CD4-positive, alpha-beta T cell treated with Interleukin-15 for 1 hour (primary cell): Measurements from ENCODE around the gene SCARB1.

ENCODE experiments used
- DNase-seq: peaks from one replicate; pipeline ENCODE4 v3.0.0-alpha.2; 2020

The SCARB1 gene

DNA sequence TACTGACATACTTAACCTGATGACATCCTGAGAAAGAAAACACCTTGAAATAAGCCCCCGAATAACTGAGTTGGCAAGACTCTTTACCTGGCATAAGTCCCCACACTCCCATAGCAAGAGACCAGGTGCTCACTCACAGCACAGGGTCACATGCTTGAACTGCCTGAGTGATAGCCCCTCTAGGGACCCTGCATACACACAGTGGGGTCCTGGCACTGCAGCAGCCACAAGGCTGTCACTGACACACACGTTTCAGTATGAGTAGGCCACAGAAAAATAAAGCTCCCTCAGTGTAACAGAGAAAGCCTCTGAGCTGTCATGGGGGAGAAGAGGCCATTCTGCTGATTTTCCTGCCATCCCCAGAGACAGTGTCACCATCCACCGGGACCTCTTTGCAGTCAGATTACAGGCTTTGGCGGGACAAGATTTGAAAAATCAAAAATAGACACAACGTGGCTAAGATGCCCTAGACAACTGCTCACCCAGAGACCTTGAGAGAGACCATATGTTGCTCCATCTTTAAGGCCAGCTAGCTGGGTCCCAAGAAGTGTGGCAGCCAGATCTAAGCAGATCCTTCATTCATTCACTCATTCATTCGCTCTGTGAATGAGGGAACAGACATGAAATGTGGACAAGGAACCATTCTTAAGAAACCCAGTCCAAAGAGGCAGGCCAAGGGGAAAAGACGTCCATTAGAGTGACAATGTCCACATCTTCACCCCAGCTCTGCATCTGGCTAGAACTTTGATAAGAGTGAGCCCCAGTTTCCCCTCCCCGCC is 1.6 kb downstream of the SCARB1 start:
- no peak for DNase-seq

DNA sequence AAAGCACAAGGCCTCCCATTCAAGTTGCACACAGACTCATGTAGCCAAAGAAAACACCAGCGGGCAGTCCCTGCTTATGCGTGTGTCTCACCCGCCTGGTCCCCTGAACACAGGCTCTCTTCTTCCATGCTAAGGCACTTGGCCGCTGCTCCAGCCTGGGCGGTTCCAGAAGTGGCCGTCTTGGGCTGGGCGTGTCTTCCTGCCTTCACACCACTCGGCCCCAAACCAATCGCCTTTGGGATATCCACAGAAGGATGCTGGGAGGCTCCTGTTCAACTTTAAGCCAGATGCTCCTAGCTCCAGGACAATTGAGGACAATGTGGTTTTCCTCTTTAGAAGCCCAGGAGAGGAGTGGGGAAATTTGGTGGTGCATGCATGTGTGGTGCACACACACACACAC is 2.2 kb downstream of the SCARB1 start:
- DNase-seq, result no peak

DNA sequence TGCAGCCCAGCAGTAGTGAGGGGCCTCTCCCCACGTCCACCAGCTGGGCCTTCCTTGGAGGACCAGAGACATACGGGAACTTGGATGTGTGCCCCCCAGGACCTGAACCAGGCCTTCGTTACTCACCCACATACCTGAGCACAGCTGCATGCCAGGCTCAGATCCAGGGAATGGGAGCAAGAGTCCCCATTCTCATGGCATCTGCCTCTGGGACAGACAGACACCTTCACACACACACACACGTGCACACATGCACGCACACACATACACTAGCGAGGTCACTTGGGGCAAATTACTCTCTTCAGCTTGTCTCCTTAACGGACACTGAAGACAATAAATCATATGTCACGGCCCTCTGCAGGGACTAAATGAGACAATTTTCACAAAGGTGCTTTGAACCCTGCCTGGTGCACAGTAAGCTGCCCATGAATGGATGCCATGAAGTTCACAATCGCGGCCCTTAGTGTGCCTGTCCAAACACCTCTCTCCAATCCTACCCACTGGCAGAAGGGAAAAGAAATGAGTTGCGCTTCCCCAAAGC is 5.7 kb downstream of the SCARB1 start:
- no peak for DNase-seq

DNA sequence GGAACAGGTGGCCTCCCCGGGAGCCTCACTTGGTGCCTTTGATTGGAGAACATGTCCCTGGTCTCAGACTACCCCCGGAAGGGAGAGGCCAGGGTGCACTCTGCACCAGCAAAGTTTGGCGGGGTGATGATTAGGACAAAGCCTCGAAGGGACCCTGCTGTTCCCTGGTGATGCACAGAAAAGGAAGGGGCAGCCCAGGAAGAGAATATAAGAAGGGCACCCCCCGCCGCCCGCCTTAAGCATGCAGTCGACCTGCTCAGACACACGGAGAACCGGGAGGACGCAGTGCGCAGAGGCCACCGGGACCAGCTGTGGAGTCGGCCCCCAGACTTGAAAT is 6.9 kb downstream of the SCARB1 start:
- DNase-seq, result no peak

DNA sequence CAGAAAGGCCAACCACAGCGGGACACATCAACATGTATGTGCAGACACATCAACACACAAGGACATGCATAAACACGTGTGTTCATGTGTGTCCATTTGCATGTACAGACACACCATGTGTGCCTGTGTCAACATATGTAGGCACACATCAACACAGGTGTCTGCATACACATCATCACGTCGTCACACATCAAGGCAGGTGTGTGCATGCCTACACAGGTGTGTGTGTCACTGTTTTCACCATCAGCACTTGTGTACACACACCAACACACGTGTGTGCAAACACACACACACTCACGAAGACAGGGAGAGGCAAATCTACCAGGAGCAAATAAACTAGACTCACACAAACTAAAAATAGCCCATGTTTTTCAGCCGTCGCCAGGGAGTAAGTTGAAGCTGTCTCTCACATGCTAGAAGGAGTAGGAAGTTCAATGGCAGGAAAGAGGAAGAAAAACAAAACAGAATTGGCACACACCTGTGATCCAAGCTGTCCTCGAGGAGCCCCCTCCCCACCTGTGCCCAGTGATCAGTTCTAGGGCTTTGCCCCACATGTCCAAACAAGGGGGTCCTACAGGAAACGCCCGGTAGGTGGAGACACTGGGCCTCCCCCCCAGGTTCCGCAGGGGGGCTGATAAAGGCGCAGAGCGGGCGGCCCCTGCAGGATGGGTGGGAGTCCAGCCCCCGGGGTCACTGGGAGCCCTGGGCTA is 7.4 kb downstream of the SCARB1 start:
- no peak for DNase-seq

DNA sequence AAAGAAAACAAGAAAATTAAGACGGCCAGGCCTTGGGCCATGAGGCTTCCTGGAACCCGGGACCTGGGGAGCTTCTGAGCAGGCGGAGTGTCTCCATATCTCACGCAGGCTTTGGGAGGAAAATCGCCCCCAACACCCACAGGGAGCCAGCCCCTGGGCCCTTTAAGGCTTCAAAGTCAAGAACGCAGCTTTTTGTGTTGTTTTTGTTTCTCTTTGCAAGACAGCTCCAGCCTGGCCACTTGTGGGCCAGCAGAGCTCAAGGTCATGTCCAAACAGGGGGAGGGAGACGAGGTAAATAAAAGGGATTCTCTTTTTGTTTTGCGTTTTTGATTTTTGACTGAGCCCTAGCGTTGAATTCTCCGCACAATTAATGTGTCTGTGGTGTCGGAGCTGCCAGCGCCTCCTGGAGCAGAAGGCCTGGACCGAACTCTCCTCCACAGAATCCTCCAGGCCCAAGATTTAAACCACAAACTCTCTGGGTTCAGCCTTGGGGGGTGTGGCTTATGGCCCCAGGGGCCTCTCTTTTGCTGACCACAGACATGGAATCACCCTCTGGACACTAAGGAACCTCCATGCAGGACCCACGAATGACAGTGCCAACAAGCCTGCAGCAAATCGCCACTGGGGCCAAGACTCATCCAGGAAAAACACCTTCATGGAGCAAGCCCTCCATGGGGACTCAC is 8.2 kb downstream of the SCARB1 start:
- DNase-seq, result no peak

DNA sequence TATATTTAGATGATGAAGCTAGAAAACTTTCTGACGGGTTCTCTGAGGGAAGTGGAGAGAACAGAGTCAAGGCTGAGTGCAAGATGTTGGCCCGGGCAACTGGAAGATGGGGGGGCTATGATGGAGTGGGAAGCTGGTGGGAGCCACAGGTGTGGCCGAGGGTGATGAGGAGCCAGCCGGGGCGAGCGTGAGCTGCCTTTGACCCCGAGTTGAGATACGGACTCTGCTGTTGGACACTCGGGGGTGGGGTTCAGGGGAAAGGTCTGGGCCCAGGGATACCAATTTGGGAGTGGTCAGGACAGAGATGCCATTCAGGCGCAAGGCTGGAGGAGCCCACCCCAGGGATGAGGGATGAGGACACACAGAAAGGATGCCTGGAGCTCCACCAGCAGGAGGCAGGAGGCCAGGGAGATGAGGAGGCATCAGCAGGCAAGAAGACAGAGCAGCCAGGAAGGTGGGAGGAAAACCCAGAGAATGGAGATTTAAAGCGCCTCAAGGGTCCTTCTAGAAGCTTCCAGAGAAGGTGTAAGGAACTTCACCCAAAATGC is 9.0 kb downstream of the SCARB1 start:
- DNase-seq, result no peak

DNA sequence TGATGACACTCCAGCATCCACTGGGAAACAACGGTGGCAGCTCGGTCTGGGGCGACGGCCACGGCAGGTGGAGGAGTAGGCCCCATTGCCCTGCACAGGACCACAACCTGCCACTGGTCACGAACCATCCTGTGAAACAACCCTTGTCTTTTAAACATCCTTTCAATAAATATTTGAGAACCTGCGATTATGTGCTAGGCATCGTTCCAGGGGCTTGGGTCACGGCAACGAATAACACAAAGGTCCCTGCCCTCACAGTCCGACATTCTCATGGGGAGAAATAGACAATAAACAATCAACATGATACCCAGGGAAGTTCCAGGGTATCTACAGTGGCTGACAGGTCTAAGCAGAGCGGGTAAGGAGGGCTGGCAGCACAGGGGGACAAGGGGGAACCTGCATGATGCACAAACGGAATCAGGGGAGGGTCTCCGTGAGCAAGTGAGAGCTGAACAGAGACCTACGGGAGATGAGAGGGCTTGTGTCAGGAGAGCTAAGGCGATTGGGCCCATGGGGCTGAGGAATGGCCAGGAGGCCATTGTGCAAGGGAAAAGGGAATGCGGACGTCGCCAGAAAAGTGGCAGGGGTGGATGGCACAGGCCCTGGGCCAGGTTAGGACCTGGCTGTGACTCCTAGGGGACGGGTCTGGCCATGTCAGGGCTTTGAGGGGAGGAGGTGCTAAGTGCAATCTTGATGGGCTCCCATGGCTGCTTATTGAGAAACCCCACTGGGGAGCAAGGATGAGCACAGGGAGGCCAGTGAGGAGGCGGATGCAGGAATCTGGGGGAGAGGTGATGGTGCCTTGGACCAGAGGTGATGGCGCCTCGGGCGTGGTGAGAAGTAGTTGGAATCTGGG is 9.7 kb downstream of the SCARB1 start:
- DNase-seq, result no peak

DNA sequence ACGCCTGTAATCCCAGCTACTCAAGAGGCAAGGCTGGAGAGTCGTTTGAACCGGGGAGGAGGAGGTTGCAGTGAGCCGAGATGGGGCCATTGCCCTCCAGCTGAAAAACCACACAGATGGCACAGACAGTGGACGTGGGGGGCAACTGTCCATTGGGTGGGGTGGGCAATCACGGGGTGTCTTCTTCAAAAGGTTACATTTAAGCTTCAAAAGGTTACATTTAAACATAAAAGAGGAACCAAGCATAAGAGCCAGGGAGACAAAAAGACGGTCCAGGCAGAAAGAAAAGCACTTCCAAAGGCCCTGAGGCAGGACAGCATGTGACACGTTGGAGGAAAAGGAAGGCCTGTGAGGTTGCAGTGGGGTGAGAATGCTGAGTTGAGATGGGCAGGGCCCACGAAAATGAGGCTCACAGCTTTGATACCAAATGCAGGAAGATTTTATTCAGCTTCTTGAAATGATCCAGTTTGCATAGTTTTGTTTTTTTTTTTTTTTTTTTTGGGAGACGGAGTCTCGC is 10.7 kb downstream of the SCARB1 start:
- DNase-seq, result no peak

DNA sequence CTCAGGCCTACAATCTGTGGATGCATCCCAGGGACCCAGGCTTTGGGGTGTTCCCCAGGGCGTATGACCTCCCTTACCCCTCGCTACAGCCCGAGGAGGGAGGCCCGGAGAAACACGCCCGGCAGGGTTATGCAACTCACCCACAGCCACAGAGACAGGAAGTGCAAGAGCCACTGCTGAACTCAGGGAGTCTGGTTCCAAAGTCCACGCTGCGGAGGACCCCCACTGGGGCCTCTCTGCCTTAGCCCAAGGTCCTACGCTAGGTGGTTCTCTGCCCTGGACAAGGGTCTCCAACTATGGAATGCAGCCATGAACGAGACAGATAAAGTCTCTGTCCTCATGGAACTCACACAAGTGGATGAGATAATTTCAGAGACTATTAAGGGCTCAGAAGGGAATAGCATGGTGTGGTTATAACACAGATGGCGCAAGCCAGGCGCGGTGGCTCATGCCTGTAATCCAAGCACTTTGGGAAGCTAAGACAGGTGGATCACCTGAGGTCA is 11.3 kb downstream of the SCARB1 start:
- DNase-seq, result peak; percentile 66

DNA sequence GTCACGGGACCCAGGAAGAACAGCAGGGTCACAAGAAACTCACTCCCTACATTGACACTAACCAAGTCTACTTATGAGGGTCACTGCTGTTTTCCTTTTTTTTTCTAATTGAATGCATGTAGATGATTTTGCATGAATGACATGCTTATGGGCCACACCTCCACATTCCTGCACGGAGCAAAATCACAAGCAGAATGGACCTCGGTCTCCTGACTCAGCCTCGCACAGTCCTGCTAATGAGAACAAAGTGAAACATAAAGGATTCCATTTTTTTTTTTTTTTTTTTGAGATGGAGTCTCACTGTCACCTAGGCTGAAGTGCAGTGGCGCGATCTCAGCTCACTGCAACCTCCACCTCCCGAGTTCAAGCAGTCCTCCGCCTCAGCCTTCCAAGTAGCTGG is 12.3 kb downstream of the SCARB1 start:
- no peak for DNase-seq

DNA sequence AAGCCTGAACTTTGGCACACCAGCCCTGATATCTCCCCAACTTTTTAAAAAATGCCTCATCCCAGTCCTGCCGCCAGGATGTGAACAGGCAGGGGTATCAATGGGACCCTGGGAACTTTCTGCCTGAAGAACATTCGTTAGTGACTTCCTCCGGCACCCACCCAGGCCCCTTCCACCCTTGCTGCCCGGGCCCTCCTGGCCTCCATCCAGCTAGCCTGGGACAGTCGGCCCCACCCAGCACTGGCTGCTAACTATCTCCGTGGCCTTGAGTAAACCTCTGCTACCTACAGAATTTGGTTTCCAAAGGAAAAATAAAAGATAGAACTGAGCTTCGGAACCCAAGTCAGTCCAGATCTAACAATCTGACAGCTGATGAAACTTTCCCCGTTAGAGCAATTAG is 14.3 kb downstream of the SCARB1 start:
- no peak for DNase-seq

DNA sequence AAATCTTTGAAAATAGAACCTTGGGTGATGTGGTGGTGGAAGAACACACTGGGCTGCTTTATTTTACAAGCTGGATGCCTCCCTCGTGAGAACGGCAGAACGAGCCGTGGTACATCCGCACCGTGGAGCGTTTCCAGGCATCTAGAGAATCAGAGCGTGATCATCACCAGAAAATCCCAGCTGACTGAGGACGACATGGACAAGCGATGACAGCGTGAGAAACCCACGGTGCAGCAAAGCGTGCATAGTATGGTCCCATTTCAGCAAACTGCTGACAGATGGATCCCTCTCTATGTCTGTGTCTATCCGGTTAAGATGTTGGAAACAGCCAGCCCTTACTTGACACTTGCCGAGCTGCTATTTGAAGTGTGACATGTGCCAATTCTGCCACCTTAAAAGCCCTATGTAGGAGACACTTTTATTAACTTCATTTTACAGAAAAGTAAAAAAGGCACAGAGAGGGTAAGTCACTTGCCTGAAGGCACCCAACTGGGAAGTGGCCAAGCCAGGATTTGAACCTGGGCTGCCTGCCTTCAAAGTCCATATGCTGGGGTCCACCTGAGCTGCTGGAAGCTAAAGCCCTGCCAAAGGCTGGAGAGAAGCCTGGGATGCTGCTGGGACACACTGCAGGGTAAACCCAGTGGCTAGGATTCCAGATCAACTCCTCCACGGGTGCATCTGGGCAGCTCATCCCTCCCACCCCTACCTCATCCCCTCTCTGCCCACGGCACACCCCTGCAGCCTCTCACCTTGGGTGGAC is 14.9 kb downstream of the SCARB1 start:
- DNase-seq, result no peak

DNA sequence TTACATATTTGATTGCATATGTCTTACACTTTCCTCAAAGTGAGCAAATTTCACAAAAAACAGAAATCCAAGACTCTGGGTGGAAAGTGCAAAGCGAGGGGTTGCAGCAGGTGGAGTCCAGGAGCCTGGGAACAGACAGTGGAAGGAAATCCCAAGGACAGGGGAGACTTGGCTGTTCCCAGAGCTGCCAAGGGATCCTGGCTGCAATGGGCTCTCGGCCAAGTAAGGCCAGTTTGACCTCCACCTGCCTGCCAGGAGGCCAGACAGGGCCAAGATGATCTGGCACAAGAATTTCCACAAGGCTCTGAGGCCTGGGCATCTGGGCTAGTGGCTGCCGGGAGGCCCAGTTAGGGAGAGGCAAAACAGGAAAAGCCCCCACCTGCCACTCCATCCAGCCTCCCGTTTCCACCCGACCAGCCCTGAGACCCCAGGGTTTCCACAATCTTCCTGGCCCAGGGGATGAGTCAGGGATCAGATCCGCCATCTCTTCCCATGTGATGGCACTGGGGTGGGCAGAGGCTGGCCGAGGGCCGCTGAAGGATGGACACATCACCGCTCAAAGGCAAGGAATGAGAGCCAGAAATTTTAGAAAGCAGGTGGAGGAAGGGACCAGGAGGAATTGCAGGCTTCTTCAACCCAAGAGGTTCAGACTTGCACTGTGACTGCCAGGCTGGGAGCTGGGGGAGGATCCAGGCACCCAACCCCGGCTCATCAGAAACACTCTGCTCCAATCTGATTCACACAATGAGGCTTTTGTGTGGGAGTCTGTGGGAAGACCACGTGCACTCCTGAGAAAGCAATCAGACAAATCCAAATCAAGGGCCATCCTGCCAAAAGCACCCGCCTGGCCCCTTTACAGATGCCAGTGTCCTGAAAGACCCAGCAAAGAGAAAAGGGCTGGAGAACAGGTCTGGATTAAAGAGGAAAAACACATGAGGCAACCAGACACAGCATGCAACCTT is 16.3 kb downstream of the SCARB1 start:
- no peak for DNase-seq

DNA sequence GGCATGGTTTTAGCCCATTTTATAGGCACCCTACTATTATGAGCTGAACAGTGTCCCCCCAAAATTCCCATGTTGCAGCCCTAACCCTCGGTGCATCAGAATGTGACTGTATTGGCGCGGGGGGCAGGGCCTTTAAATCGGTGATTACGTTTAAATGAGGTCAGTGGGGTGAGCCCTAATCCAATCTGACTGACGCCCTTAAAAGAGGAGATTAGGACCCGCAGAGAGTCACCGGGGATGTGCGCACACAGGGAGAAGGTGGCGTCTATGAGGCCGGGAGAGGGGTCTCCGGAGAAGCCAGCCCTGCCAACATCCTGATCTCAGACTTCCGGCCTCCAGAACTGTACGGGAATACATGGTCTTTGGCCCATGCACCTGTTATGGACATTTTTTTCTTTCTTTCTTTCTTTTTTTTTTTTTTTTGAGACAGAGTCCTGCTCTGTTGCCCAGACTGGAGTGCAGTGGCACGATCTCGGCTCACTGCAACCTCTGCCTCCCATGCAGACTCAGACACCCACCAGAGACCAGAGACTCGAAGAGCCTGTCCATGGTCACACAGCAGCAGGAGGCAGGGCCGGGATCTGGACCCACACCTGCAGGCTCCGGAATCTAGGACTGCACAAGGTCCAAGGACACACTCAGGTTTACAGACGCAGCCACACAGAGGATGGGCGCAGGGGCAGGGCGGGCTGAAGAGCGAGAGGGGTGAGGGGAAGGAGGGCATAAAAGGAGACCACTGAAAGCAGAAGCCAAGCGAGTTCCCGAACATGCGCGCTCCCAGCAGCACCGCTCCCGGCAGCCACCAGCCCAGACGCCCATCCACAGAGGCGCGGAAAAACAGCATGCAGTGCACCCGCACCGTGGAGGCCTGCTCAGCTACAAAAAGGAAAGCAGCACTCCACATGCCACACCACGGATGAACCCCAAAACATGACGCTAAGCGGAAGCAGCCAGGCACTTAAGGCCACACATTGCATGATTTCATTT is 19.0 kb downstream of the SCARB1 start:
- no peak for DNase-seq

DNA sequence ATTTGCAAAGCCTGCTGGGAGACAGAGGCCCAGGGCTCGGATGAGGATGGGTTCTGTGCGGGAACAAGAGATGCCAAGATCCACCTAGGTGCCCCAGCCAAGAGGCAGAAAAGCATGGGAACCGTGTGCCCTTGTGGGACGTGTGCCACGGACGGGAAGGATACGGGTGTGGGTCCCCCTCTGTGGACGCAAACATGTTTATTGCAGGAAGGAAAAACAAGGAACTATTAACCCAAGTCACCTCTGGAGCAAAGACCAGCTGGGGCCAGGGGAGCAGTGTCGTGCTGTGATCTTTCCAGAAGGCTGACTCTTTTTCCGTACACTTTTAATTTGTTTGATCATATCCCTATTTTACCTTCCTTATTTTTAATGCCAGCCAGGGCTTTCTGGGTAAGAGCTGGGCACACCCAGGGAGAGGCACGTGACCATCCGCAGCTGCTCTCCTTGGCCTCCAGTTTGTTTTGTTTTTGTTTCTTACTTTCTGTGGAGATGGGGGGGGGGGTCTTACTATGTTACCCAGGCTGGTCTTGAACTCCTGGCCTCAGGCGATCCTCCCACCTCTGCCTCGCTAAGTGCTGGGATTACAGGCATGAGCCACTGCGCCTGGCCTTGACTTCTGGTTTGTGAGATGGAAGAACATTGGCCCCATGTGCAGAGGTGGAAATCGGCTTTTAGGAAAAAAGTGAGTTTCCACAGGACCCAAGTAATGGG is 20.7 kb downstream of the SCARB1 start:
- no peak for DNase-seq

DNA sequence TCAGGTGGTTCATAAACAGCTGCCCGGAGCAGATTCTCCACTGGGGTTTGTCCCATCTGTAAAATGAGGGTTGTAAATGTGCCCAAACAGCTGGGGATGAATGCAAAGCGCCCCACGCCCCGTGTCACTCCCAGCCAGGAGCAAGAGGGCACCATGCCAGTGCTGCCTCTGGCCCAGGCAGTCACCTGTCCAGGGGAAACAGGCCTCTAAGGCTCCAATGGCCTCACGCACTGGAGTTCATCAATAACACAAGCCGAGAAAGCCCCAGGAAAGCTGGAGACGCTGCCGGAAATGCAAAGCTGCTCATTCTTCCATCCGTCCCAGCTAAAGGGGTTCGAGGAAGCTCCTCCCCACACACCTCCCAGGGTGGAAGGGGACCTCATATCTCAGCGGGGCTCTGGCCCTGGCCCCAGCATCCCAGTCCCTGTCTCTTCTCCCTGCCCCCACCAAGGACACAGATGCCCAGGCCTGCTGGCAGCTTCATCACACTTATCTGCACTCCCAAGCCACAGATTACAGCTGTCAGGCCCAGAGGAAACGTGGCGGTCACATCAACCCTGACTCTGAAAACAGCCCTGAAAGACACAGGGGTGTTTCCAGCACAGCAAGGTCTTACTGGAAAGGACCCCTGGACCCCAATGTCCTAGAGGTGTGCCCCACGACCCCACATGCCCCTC is 21.5 kb downstream of the SCARB1 start:
- no peak for DNase-seq

DNA sequence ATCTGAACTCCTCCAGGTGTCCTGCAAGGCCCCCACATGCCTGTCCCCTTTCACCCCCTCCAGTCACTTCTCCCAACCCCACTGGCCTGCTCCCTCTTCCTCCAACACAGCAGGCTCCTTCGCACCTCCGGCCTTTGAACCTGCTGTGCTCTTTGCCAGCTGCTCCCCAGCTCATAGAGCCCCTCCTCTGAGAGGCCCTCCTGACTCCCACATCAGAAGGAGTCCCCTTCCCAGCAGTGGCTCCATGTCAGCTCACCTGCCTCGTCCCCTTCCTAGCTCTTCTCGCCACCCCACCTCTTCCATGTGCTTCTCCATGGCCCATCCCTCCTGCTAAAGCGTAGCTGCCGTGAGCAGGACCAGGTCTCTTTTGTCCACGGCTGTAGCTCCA is 22.1 kb downstream of the SCARB1 start:
- DNase-seq, result no peak
